ENCODE results near the gene NCR3LG1.

The NCR3LG1 gene

GRCh38 chr11:17369684-17370243 is 18.2 kb downstream of the NCR3LG1 start:
- DNase-seq (ENCODE audit: low read depth), result no peak
- TF ChIP-seq CTCF (conservative IDR thresholded peaks at IDR 0.05; ENCODE audit: low read depth, low read length), result no peak

DNA sequence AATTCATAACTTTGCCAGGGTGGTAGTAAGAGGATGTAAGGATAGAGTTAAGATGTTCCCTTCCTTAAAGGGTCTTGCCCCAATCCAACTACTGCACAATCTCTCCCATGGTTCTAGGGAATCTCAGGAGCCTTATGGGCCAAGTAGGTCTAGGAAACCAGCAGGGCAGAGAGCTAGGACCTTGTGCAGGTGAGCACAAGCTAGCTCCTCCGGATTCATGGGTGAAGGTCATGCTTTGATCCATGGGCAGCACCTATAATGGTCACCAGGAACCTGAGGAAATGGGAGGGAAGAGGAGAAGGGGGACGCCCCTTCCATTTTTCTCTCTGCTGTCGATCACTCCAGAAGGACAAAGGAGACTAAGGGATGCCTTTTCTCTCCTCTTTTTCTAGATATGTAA is 20.0 kb downstream of the NCR3LG1 start:
- no peak overlapping the region for H3K4me3 ChIP-seq (ENCODE audit: low read depth, low read length)
- TF ChIP-seq CTCF (conservative IDR thresholded peaks at IDR 0.05; ENCODE audit: low read depth, low read length), result no peak
- peak; percentile 68 for DNase-seq (ENCODE audit: low read depth)

More at GRCh38 chr11:17369684-17370243, 18.2 kb downstream of the NCR3LG1 start:
- H3K4me3 ChIP-seq (ENCODE audit: low read depth, low read length), result no peak overlapping the region

- no peak overlapping the region for H3K4me3 ChIP-seq (ENCODE audit: low read depth, low read length)
- DNase-seq (ENCODE audit: low read depth), result no peak
- TF ChIP-seq CTCF (conservative IDR thresholded peaks at IDR 0.05; ENCODE audit: low read depth, low read length), result no peak
Observed at GRCh38 chr11:17375547-17375946, 23.9 kb downstream of the NCR3LG1 start.

DNA sequence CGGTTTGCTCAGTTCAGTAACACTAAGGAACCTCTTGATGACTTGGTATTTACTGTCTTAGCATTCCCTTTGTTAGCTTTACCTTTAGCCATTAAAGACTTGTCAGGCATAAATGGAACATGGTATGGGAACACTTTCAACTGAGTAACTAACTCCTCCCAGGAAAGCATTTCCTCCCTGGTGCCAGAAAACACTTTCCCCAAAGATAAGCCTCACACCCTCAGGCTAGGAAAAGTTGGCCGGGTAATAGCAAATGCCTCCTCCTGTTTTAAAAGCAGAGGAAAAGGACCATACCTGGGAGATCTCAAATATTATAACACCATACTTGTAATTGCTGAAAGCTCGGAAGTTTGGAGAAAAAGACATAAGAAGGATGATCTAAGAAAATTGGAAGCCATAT is 24.9 kb downstream of the NCR3LG1 start:
- no peak for TF ChIP-seq CTCF (conservative IDR thresholded peaks at IDR 0.05; ENCODE audit: low read depth, low read length)
- DNase-seq (ENCODE audit: low read depth), result no peak
- H3K4me3 ChIP-seq (ENCODE audit: low read depth, low read length), result no peak overlapping the region

DNA sequence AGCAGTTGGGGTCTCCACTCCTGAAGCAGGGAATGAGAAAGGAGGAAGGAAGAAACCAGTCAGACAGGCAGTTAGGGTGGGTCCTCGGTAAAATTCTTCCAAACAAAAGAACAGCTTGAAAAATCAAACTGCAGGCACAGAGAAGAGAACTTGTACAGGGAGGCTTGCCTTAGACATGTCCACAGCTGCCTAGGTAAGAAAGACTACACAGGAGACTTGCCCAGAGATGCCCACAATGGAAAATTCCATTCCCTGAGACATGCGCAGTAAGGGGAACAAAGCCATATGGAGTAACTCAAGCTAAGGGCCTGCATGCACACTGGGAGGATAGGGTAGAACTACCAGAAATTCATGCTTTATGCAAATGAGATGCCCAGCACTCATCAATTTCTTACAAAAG is 27.1 kb downstream of the NCR3LG1 start:
- H3K4me3 ChIP-seq (ENCODE audit: low read depth, low read length), result no peak overlapping the region
- TF ChIP-seq CTCF (conservative IDR thresholded peaks at IDR 0.05; ENCODE audit: low read depth, low read length), result no peak
- DNase-seq (ENCODE audit: low read depth), result no peak

DNA sequence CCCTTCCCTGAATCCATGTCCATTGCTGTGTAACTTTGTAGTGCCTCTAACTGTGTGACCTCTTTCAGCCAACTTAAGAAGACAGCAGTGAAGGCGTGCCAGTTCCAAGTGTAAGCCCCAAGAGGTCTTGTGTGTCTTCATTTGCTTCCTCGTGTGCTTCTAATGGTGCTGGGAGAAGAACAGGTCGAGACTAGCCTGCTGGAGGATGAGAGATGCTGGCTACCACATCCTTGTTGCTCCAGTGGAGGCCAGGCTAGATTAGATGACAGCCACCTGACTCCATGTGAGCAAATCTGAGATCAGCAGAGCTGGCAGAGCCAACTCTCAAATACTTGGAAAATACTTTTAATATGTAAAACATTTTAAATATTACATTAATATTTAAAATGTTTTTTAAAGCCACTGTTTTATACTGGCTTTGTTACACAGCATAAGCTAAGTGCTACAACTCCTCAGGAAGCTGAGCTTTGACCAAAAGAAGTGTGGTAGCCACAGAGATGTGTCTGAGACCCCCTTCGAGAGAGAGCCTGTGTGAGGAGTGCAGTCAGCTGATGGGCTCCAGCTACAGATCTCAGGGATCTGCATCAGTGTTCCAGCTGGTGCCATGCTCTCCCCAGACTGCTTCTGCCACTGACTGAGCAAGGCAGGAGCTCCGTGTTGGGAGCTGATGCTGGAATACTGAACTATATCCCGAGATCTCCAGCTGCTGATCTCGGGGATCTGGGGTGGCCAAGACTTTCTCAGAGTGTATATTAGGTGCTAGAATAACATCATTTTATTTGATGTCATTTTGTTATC is 28.0 kb downstream of the NCR3LG1 start:
- no peak for DNase-seq (ENCODE audit: low read depth)
- no peak overlapping the region for H3K4me3 ChIP-seq (ENCODE audit: low read depth, low read length)
- TF ChIP-seq CTCF (conservative IDR thresholded peaks at IDR 0.05; ENCODE audit: low read depth, low read length), result no peak

DNA sequence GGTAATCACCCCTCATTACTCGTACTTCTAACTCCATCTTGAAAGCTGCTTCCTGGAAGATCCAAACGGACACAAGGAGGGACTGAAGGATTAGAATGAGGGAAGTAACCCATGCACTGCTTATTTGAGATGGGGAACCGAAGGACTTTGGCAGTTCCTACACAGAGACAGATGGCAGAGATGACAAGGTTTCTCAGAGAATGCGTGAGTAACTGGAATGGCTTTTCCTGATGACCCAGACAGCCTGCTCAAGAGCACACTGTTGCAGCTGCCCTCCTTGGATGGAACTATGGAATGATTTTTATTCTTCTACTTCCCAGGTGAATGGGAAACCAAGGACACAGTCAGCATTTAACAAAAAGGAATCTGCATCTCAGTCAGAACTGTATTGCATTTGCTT is 29.6 kb downstream of the NCR3LG1 start:
- TF ChIP-seq CTCF (conservative IDR thresholded peaks at IDR 0.05; ENCODE audit: low read depth, low read length), result no peak
- H3K4me3 ChIP-seq (ENCODE audit: low read depth, low read length), result no peak overlapping the region
- no peak for DNase-seq (ENCODE audit: low read depth)

All from choroid plexus epithelial cell (primary cell).